HG03159 (cell line): ENCODE data around the gene GGACT.

ENCODE experiments used
- ATAC-seq: cut with Tn5 transposase; IDR thresholded peaks from one replicate; pipeline ENCODE4 v1.9.1; 2021; ENCODE audit warnings: mild to moderate bottlenecking, moderate library complexity; ENCODE audit not compliant: unreplicated experiment

GGACT gene

GRCh38 chr13:100483139-100483538 is 105.5 kb downstream of the GGACT start:
- no peak for ATAC-seq

- ATAC-seq, result no peak
These were observed 107.9 kb downstream of the GGACT start for GRCh38 chr13:100480676-100481075.
